K562 (cell line): Measurements from ENCODE around the gene ABCF3. TPM values are rescaled to one million over a fixed set of nuclear protein-coding genes. Genes with fewer than 3 reads are reported as not detected.

Experiments used
- BHLHE40 ChIP-seq: IDR thresholded peaks from 2 replicates; pipeline ENCODE4 v1.6.1; 2011; ENCODE audit warnings: low read length, improper control_type of control experiment
- CBFB ChIP-seq: sonication (generic); formaldehyde crosslinking; IDR thresholded peaks from 2 replicates; pipeline ENCODE4 v1.4.0; 2020; ENCODE audit warnings: mild to moderate bottlenecking, missing genetic modification reagents
- CREM ChIP-seq: IDR thresholded peaks from 2 replicates; pipeline ENCODE4 v1.6.1; 2014; ENCODE audit warnings: antibody characterized with exemption, low read depth
- DDX20 ChIP-seq: fragments of 450-650 bp; IDR thresholded peaks from 2 replicates; pipeline ENCODE4 v1.6.1; 2016; ENCODE audit warnings: missing genetic modification characterization, low read depth, mild to moderate bottlenecking, missing compliant biosample characterization, moderate library complexity
- E2F6 ChIP-seq, 2 experiments: IDR thresholded peaks; 2 replicates each; pipeline ENCODE4 v1.6.1; 2011; ENCODE audit warnings: borderline replicate concordance in 1 of 2, control low read depth in 1 of 2, low read depth in 1 of 2, low read length in 1 of 2, mild to moderate bottlenecking in 1 of 2, mixed read lengths in 1 of 2, moderate library complexity in 1 of 2; ENCODE audit not compliant: insufficient read depth in 1 of 2, insufficient read length in 1 of 2, poor library complexity in 1 of 2, severe bottlenecking in 1 of 2; ENCODE audit errors: extremely low read depth in 1 of 2
- FIP1L1 ChIP-seq: fragments of 200-400 bp; formaldehyde crosslinking; IDR thresholded peaks from 2 replicates; pipeline ENCODE4 v1.6.1; 2018; ENCODE audit warnings: mild to moderate bottlenecking, low read depth, low read length; ENCODE audit not compliant: poor library complexity, severe bottlenecking
- FOXA1 ChIP-seq: fragments of 450-650 bp; IDR thresholded peaks from 2 replicates; pipeline ENCODE4 v1.6.1; 2016; ENCODE audit warnings: mild to moderate bottlenecking, borderline replicate concordance
- GABPB1 ChIP-seq: sonication (generic); formaldehyde crosslinking; IDR thresholded peaks from 2 replicates; pipeline ENCODE4 v1.8.0; 2022; ENCODE audit warnings: mild to moderate bottlenecking, missing genetic modification reagents
- MXI1 ChIP-seq: IDR thresholded peaks from 2 replicates; pipeline ENCODE4 v1.6.1; 2011; ENCODE audit warnings: low read depth, mild to moderate bottlenecking, improper control_type of control experiment, low read length
- NCOR1 ChIP-seq: fragments of 450-650 bp; IDR thresholded peaks from 2 replicates; pipeline ENCODE4 v1.6.1; 2016; ENCODE audit warnings: mild to moderate bottlenecking, moderate library complexity
- NONO ChIP-seq, 2 experiments: fragments of 200-400 bp in 1 of 2; fragments of 450-650 bp in 1 of 2; formaldehyde crosslinking in 1 of 2; IDR thresholded peaks; 2 replicates each; pipeline ENCODE4 v1.6.1; 2017; ENCODE audit warnings: low read depth in 2 of 2, mild to moderate bottlenecking in 2 of 2, moderate library complexity in 2 of 2, low read length in 1 of 2
- POLR2AphosphoS2 ChIP-seq: IDR thresholded peaks from 2 replicates; pipeline ENCODE4 v1.6.1; 2012; ENCODE audit warnings: low read length, improper control_type of control experiment
- RBFOX2 ChIP-seq: fragments of 200-400 bp; formaldehyde crosslinking; IDR thresholded peaks from 2 replicates; pipeline ENCODE4 v1.6.1; 2017; ENCODE audit warnings: low read depth, mild to moderate bottlenecking, low read length, moderate library complexity
- SIN3A ChIP-seq, 2 experiments: fragments of 150-350 bp in 1 of 2; IDR thresholded peaks; 2 replicates each; pipeline ENCODE4 v1.6.1; 2011 to 2016; ENCODE audit warnings: borderline replicate concordance in 2 of 2, low read depth in 2 of 2, low read length in 2 of 2, mild to moderate bottlenecking in 2 of 2, moderate library complexity in 2 of 2; ENCODE audit not compliant: control insufficient read depth in 1 of 2
- STAG1 ChIP-seq: sonication (generic); formaldehyde crosslinking; IDR thresholded peaks from 2 replicates; pipeline ENCODE4 v1.5.0; 2020; ENCODE audit warnings: missing genetic modification reagents, borderline replicate concordance
- TARDBP ChIP-seq: fragments of 450-650 bp; IDR thresholded peaks from 2 replicates; pipeline ENCODE4 v1.6.1; 2016
- TCF3 ChIP-seq: sonication (generic); formaldehyde crosslinking; IDR thresholded peaks from 2 replicates; pipeline ENCODE4 v1.4.0; 2020; ENCODE audit warnings: mild to moderate bottlenecking, missing genetic modification reagents
- THAP7 ChIP-seq: fragments of 250-450 bp; sonication (Bioruptor Pico); IDR thresholded peaks from 2 replicates; pipeline ENCODE4 v1.5.0; 2021
- ZNF12 ChIP-seq: sonication (generic); formaldehyde crosslinking; IDR thresholded peaks from 2 replicates; pipeline ENCODE4 v1.4.0; 2020; ENCODE audit warnings: mild to moderate bottlenecking, missing genetic modification reagents
- ZNF354B ChIP-seq: fragments of 250-450 bp; sonication (Bioruptor Pico); IDR thresholded peaks from 2 replicates; pipeline ENCODE4 v1.4.0; 2020
- polyA plus RNA-seq, 8 experiments: library from polyadenylated mRNA; depleted of rRNA in 4 of 8; stranded (reverse) in 5 of 8; unstranded in 3 of 8; fragments of >200 nt; fragmentation: Nextera tagmentation in 2 of 8; fragmentation: Illumina TruSeq in 1 of 8; extraction: Ambion mirVana in 2 of 8; extraction: Trizol in 1 of 8; gene quantifications; 2 replicates each; pipeline versions ENCODE4 v1.2.1 to v1.2.3, GENCODE V29; 2011 to 2014; ENCODE audit warnings: inconsistent platforms in 1 of 8, missing spikeins in 1 of 8
- total RNA-seq, 7 experiments: library from RNA; depleted of rRNA in 6 of 7; stranded (reverse); fragments of >200 nt in 6 of 7; fragmentation: Illumina TruSeq in 2 of 7; extraction: Trizol in 2 of 7; gene quantifications; 2 replicates each; pipeline versions ENCODE4 v1.2.1 to v1.2.3, GENCODE V29; 2011 to 2021; ENCODE audit warnings: low replicate concordance in 1 of 7
- TF ChIP-seq, protein P1 (sequence below): fragments of 250-450 bp; sonication (Bioruptor Pico); IDR thresholded peaks from 2 replicates; pipeline ENCODE4 v1.4.0; 2020; ENCODE audit warnings: borderline replicate concordance
- TF ChIP-seq, protein P2 (sequence below): sonication (generic); formaldehyde crosslinking; IDR thresholded peaks from 2 replicates; pipeline ENCODE4 v1.8.0; 2022; ENCODE audit warnings: mild to moderate bottlenecking, missing genetic modification reagents

ABCF3 gene
- total and polyA plus RNA-seq, 9 of the 15 experiments (the other 6 are each of a cell fraction or from before 2014, with no cell fraction given), result 6.7 to 77.9 (median 45.1) TPM

GRCh38 chr3:184241447-184242296 is 55.7 kb downstream of the ABCF3 start (continued):
- no peak for TF ChIP-seq TARDBP
- TF ChIP-seq ZNF354B, result no peak
- no peak for TF ChIP-seq FOXA1
- no peak for TF ChIP-seq SIN3A (IDR thresholded peaks at IDR 0.05; ENCODE audit: borderline replicate concordance in 2 of 2, control insufficient read depth in 1 of 2, low read depth in 2 of 2, low read length in 2 of 2)
- no peak for TF ChIP-seq NCOR1
- no peak for TF ChIP-seq NONO (IDR thresholded peaks at IDR 0.05; ENCODE audit: low read depth in 2 of 2, low read length in 1 of 2)
- no peak for TF ChIP-seq CBFB (CRISPR knock-in tag)
- TF ChIP-seq DDX20 (tag), result no peak
- TF ChIP-seq MXI1, result no peak
- TF ChIP-seq GABPB1 (CRISPR knock-in tag), result peak; percentile 48; the same call in 1 of the 2 replicates
- peak; percentile 84 for TF ChIP-seq STAG1
- peak in 1 of 2 experiments; percentile 38 for TF ChIP-seq E2F6 (IDR thresholded peaks at IDR 0.05; ENCODE audit: borderline replicate concordance in 1 of 2, extremely low read depth in 1 of 2, insufficient read depth in 1 of 2, insufficient read length in 1 of 2, low read depth in 1 of 2, low read length in 1 of 2, poor library complexity in 1 of 2, severe bottlenecking in 1 of 2)
- TF ChIP-seq TCF3, result peak; percentile 14; the same call in 1 of the 2 replicates
- TF ChIP-seq BHLHE40, result 0 out of 2 replicates have a peak, but pooled peaks have one; percentile 18
- TF ChIP-seq ZNF12 (CRISPR knock-in tag), result no peak
- TF ChIP-seq CREM, result peak; percentile 43; the same call in 1 of the 2 replicates
- peak; percentile 59 for TF ChIP-seq RBFOX2
- peak; percentile 92 for TF ChIP-seq POLR2AphosphoS2
- TF ChIP-seq, protein P1, sequence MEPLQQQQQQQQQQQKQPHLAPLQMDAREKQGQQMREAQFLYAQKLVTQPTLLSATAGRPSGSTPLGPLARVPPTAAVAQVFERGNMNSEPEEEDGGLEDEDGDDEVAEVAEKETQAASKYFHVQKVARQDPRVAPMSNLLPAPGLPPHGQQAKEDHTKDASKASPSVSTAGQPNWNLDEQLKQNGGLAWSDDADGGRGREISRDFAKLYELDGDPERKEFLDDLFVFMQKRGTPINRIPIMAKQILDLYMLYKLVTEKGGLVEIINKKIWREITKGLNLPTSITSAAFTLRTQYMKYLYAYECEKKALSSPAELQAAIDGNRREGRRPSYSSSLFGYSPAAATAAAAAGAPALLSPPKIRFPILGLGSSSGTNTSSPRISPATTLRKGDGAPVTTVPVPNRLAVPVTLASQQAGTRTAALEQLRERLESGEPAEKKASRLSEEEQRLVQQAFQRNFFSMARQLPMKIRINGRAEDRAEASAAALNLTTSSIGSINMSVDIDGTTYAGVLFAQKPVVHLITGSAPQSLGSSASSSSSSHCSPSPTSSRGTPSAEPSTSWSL, result no peak
- no peak for TF ChIP-seq THAP7 (CRISPR knock-in tag)
- TF ChIP-seq, protein P2, sequence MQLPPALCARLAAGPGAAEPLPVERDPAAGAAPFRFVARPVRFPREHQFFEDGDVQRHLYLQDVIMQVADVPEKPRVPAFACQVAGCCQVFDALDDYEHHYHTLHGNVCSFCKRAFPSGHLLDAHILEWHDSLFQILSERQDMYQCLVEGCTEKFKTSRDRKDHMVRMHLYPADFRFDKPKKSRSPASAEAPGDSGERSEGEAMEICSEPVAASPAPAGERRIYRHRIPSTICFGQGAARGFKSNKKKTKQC (CRISPR knock-in tag), result no peak
- peak; percentile 73 for TF ChIP-seq FIP1L1
